HepG2 (cell line): Measurements from ENCODE around the gene ARPC1B. TPM values are rescaled to one million over a fixed set of nuclear protein-coding genes. Genes with fewer than 3 reads are reported as not detected.
A peak's percentile ranks its signal among the peaks of the same experiment; 100 is the strongest.

ENCODE experiments used
- HDAC2 ChIP-seq: sonication (generic); formaldehyde crosslinking; IDR thresholded peaks from 2 replicates; pipeline ENCODE4 v1.4.0; 2020; ENCODE audit warnings: missing genetic modification reagents
- HIVEP1 ChIP-seq: sonication (generic); formaldehyde crosslinking; IDR thresholded peaks from 2 replicates; pipeline ENCODE4 v1.4.0; 2020; ENCODE audit warnings: mild to moderate bottlenecking, missing genetic modification reagents
- HNRNPK ChIP-seq: fragments of 200-400 bp; formaldehyde crosslinking; IDR thresholded peaks from 2 replicates; pipeline ENCODE4 v1.6.1; 2018; ENCODE audit warnings: low read length, low read depth, moderate library complexity, mild to moderate bottlenecking; ENCODE audit not compliant: poor library complexity, severe bottlenecking
- PPARG ChIP-seq: conservative IDR thresholded peaks from 2 replicates; pipeline ENCODE4 v1.6.1; 2016; ENCODE audit warnings: missing biosample characterization, missing genetic modification reagents
- RAD21 ChIP-seq: fragments of 450-650 bp; formaldehyde crosslinking; IDR thresholded peaks from 2 replicates; pipeline ENCODE4 v1.5.0; 2020; ENCODE audit warnings: mild to moderate bottlenecking
- RCOR2 ChIP-seq: IDR thresholded peaks from 2 replicates; pipeline ENCODE4 v1.6.1; 2016; ENCODE audit warnings: missing biosample characterization, missing genetic modification reagents
- REPIN1 ChIP-seq: sonication (generic); formaldehyde crosslinking; IDR thresholded peaks from 2 replicates; pipeline ENCODE4 v1.8.0; 2022; ENCODE audit warnings: missing genetic modification reagents, low read depth, mild to moderate bottlenecking, borderline replicate concordance
- SP5 ChIP-seq: IDR thresholded peaks from 2 replicates; pipeline ENCODE4 v1.6.1; 2016; ENCODE audit warnings: low read depth, borderline replicate concordance
- ZBED4 ChIP-seq: sonication (generic); formaldehyde crosslinking; IDR thresholded peaks from 2 replicates; pipeline ENCODE4 v1.4.0; 2020; ENCODE audit warnings: missing genetic modification reagents, borderline replicate concordance
- ZBTB7A ChIP-seq: sonication (generic); formaldehyde crosslinking; IDR thresholded peaks from 2 replicates; pipeline ENCODE4 v1.8.0; 2022; ENCODE audit warnings: mild to moderate bottlenecking, missing genetic modification reagents
- ZIK1 ChIP-seq: sonication (generic); formaldehyde crosslinking; IDR thresholded peaks from 2 replicates; pipeline ENCODE4 v1.5.0; 2020; ENCODE audit warnings: mild to moderate bottlenecking, low read depth, missing genetic modification reagents, borderline replicate concordance
- ZKSCAN1 ChIP-seq: fragments of 150-350 bp; IDR thresholded peaks from 2 replicates; pipeline ENCODE4 v1.6.1; 2014; ENCODE audit warnings: low read length
- ZNF121 ChIP-seq: sonication (generic); formaldehyde crosslinking; IDR thresholded peaks from 2 replicates; pipeline ENCODE4 v1.5.0; 2020; ENCODE audit warnings: mild to moderate bottlenecking, missing genetic modification reagents
- ZNF260 ChIP-seq: sonication (generic); formaldehyde crosslinking; IDR thresholded peaks from 2 replicates; pipeline ENCODE4 v1.4.0; 2020; ENCODE audit warnings: missing genetic modification reagents, low read depth, mild to moderate bottlenecking, borderline replicate concordance
- ZNF275 ChIP-seq: sonication (generic); formaldehyde crosslinking; IDR thresholded peaks from 2 replicates; pipeline ENCODE4 v1.8.0; 2022; ENCODE audit warnings: missing genetic modification reagents, mild to moderate bottlenecking, inconsistent platforms, borderline replicate concordance
- ZNF331 ChIP-seq: sonication (generic); formaldehyde crosslinking; IDR thresholded peaks from 2 replicates; pipeline ENCODE4 v1.4.0; 2020; ENCODE audit warnings: missing genetic modification reagents
- polyA plus RNA-seq, 8 experiments: library from polyadenylated mRNA; depleted of rRNA in 3 of 8; stranded (reverse) in 7 of 8; unstranded in 1 of 8; fragments of >200 nt; fragmentation: Illumina TruSeq in 4 of 8; extraction: Trizol in 4 of 8; gene quantifications; 2 replicates each; pipeline versions ENCODE4 v1.2.1 to v1.2.3, GENCODE V29; 2011 to 2016; ENCODE audit warnings: low read depth in 4 of 8, missing spikeins in 1 of 8, mixed read lengths in 1 of 8; ENCODE audit not compliant: insufficient read depth in 1 of 8
- total RNA-seq, 5 experiments: library from RNA; depleted of rRNA; stranded (reverse); fragments of >200 nt; fragmentation: Illumina TruSeq; extraction: Trizol; gene quantifications; 2 replicates each; pipeline ENCODE4 v1.2.3, GENCODE V29; 2016; ENCODE audit warnings: low read depth in 1 of 5
- TF ChIP-seq, protein P1 (sequence below): sonication (generic); formaldehyde crosslinking; IDR thresholded peaks from 2 replicates; pipeline ENCODE4 v1.5.0; 2020; ENCODE audit warnings: mild to moderate bottlenecking, missing genetic modification reagents, borderline replicate concordance
- TF ChIP-seq, protein P2 (sequence below): IDR thresholded peaks from 2 replicates; pipeline ENCODE4 v1.6.1; 2012; ENCODE audit warnings: low read depth, low read length, improper control_type of control experiment

Gene ARPC1B
- total and polyA plus RNA-seq, 2 of the 13 experiments (the other 11 are each of a cell fraction or from before 2014, with no cell fraction given), result 72.9 to 89.1 TPM

DNA sequence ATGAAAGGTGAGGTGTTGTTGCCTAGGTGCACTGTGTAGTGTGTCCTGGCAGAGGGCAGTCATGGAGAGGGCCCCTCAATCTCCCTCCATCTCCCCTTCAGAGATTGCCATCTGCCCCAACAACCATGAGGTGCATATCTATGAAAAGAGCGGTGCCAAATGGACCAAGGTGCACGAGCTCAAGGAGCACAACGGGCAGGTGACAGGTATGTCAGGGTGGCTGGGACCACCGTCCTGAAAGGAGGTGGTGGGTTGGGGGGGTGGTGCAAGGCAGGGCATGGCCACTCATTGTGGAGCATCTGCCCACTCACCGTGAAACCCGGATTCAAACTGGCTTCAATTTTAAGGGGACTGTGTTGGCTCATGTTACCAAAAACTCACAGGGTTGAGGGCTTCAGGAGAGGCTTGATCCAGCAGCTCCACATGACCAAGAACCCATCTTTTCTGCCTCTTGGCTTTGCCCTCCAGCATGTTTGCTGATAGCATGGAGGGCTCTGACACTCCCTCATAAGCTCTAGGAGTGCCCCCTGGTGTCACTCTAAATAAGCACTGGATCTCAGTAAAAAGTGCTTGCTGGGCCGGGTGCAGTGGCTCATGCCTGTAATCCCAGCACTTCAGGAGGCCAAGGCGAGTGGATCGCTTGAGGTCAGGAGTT lies 12.2 kb downstream of the ARPC1B start (continued):
- TF ChIP-seq RCOR2 (CRISPR knock-in tag) (no peak), RAD21 (peak; percentile 77), REPIN1 (CRISPR knock-in tag) (no peak), ZNF121 (CRISPR knock-in tag) (no peak), ZBTB7A (CRISPR knock-in tag) (no peak), HIVEP1 (CRISPR knock-in tag) (no peak), ZNF275 (CRISPR knock-in tag) (no peak), HNRNPK (no peak), ZNF260 (CRISPR knock-in tag) (no peak), ZNF331 (CRISPR knock-in tag) (no peak), ZKSCAN1 (0 out of 2 replicates have a peak, but pooled peaks have one; percentile 9), PPARG (no peak), ZBED4 (CRISPR knock-in tag) (no peak), ZIK1 (CRISPR knock-in tag) (no peak), SP5 (CRISPR knock-in tag) (no peak), HDAC2 (peak; percentile 17; the same call in 1 of the 2 replicates)
- TF ChIP-seq, protein P1, sequence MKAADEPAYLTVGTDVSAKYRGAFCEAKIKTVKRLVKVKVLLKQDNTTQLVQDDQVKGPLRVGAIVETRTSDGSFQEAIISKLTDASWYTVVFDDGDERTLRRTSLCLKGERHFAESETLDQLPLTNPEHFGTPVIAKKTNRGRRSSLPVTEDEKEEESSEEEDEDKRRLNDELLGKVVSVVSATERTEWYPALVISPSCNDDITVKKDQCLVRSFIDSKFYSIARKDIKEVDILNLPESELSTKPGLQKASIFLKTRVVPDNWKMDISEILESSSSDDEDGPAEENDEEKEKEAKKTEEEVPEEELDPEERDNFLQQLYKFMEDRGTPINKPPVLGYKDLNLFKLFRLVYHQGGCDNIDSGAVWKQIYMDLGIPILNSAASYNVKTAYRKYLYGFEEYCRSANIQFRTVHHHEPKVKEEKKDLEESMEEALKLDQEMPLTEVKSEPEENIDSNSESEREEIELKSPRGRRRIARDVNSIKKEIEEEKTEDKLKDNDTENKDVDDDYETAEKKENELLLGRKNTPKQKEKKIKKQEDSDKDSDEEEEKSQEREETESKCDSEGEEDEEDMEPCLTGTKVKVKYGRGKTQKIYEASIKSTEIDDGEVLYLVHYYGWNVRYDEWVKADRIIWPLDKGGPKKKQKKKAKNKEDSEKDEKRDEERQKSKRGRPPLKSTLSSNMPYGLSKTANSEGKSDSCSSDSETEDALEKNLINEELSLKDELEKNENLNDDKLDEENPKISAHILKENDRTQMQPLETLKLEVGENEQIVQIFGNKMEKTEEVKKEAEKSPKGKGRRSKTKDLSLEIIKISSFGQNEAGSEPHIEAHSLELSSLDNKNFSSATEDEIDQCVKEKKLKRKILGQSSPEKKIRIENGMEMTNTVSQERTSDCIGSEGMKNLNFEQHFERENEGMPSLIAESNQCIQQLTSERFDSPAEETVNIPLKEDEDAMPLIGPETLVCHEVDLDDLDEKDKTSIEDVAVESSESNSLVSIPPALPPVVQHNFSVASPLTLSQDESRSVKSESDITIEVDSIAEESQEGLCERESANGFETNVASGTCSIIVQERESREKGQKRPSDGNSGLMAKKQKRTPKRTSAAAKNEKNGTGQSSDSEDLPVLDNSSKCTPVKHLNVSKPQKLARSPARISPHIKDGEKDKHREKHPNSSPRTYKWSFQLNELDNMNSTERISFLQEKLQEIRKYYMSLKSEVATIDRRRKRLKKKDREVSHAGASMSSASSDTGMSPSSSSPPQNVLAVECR (CRISPR knock-in tag), result no peak
- TF ChIP-seq, protein P2, sequence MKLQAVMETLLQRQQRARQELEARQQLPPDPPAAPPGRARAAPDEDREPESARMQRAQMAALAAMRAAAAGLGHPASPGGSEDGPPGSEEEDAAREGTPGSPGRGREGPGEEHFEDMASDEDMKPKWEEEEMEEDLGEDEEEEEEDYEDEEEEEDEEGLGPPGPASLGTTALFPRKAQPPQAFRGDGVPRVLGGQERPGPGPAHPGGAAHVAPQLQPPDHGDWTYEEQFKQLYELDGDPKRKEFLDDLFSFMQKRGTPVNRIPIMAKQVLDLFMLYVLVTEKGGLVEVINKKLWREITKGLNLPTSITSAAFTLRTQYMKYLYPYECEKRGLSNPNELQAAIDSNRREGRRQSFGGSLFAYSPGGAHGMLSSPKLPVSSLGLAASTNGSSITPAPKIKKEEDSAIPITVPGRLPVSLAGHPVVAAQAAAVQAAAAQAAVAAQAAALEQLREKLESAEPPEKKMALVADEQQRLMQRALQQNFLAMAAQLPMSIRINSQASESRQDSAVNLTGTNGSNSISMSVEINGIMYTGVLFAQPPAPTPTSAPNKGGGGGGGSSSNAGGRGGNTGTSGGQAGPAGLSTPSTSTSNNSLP, result no peak
